HepG2 (cell line): ENCODE results near the gene NMUR1.

ENCODE experiments used
- ASH2L ChIP-seq: fragments of 300-600, 200-600 bp; sonication (generic); IDR thresholded peaks from 2 replicates; pipeline ENCODE4 v1.7.0; 2017; ENCODE audit warnings: low read depth, mild to moderate bottlenecking, moderate library complexity, mixed read lengths, low read length; ENCODE audit not compliant: insufficient read length
- POLR2A ChIP-seq, 2 experiments: IDR thresholded peaks; 2 replicates each; pipeline ENCODE4 v1.6.1; 2011; ENCODE audit warnings: low read depth in 2 of 2, low read length in 2 of 2, mild to moderate bottlenecking in 1 of 2, moderate library complexity in 1 of 2; ENCODE audit not compliant: insufficient read depth in 1 of 2
- PRPF4 ChIP-seq: fragments of 200-400 bp; formaldehyde crosslinking; IDR thresholded peaks from 2 replicates; pipeline ENCODE4 v1.6.1; 2016; ENCODE audit warnings: low read length, low read depth; ENCODE audit not compliant: poor library complexity, severe bottlenecking
- RORA ChIP-seq: sonication (generic); formaldehyde crosslinking; IDR thresholded peaks from 2 replicates; pipeline ENCODE4 v1.5.0; 2020; ENCODE audit warnings: mild to moderate bottlenecking, missing genetic modification reagents, moderate library complexity
- RXRA ChIP-seq: sonication (generic); formaldehyde crosslinking; IDR thresholded peaks from 2 replicates; pipeline ENCODE4 v1.5.1; 2020; ENCODE audit warnings: missing genetic modification reagents
- TGIF2 ChIP-seq: IDR thresholded peaks from 2 replicates; pipeline ENCODE4 v1.6.1; 2016; ENCODE audit warnings: control low read depth, missing compliant biosample characterization
- ZFP37 ChIP-seq: sonication (generic); formaldehyde crosslinking; IDR thresholded peaks from 2 replicates; pipeline ENCODE4 v1.4.0; 2020; ENCODE audit warnings: missing genetic modification reagents, borderline replicate concordance
- ZNF124 ChIP-seq: sonication (generic); formaldehyde crosslinking; IDR thresholded peaks from 2 replicates; pipeline ENCODE4 v1.4.0; 2020; ENCODE audit warnings: missing genetic modification reagents

- no peak for TF ChIP-seq RXRA
- TF ChIP-seq TGIF2, result no peak
- TF ChIP-seq ZFP37 (CRISPR knock-in tag), result no peak
- TF ChIP-seq RORA (CRISPR knock-in tag), result no peak
- no peak for TF ChIP-seq POLR2A (IDR thresholded peaks at IDR 0.05; ENCODE audit: insufficient read depth in 1 of 2, low read depth in 2 of 2, low read length in 2 of 2)
- no peak for TF ChIP-seq PRPF4
- no peak for TF ChIP-seq ASH2L
- TF ChIP-seq ZNF124 (CRISPR knock-in tag), result no peak
Observed at GRCh38 chr2:231571661-231572191, 41.5 kb upstream of the NMUR1 start.
